Measurements from ENCODE around the gene CTNNA3. TPM values are rescaled to one million over a fixed set of nuclear protein-coding genes. Genes with fewer than 3 reads are reported as not detected.

The CTNNA3 gene
- total and polyA plus RNA-seq, 2 donors (not counting 3 experiments of a cell fraction or from before 2014, with no cell fraction given) = not detected

- Histone ChIP-seq H3K9me3 (replicated peaks; ENCODE audit: control insufficient read depth, insufficient read depth, low read length) (no peaks in the 10 kb centered on the region), H3K4me2 (ENCODE audit: insufficient read depth, low read length) (no peak overlapping the region), H3K27ac (ENCODE audit: insufficient read depth, low read depth, low read length) (no peak overlapping the region), H3K4me3 (replicated peaks in 1 of 3; ENCODE audit: insufficient read depth in 1 of 3, low read depth in 1 of 3, low read length in 3 of 3) (no peak overlapping the region), H4K20me1 (replicated peaks; ENCODE audit: control insufficient read depth, extremely low read depth, insufficient read depth, low read length) (no peaks in the 10 kb centered on the region), H3K4me1 (ENCODE audit: control insufficient read depth, extremely low read depth, insufficient read depth, low read length) (no peaks in the 10 kb centered on the region), H3K9me1 (replicated peaks; ENCODE audit: control insufficient read depth, extremely low read depth, insufficient read depth, low read length) (no peaks in the 10 kb centered on the region), H3K9ac (replicated peaks; ENCODE audit: extremely low read depth, insufficient read depth, low read length) (no peak overlapping the region), H3K27me3 (ENCODE audit: control insufficient read depth in 2 of 2, insufficient read depth in 2 of 2, low read length in 2 of 2) (peaks cover 2 to 5% of the 10 kb centered on the region in 2 experiments), H2AFZ (ENCODE audit: low read depth, low read length) (no peak overlapping the region), H3K36me3 (ENCODE audit: control insufficient read depth in 2 of 2, extremely low read depth in 1 of 2, insufficient read depth in 2 of 2, low read length in 2 of 2) (no peaks in the 10 kb centered on the region), H3K79me2 (ENCODE audit: control insufficient read depth, insufficient read depth, low read length) (no peaks in the 10 kb centered on the region)
- CTCF ChIA-PET = no interaction called here
- intact Hi-C loops (cut with micrococcal nuclease) = no loop called here
- FAIRE-seq (no peak), DNase-seq (ENCODE audit: low read depth, low spot score) (no peak)
- no TSS peak for BruUV-seq (replicated peaks)
- no peak for TF ChIP-seq EZH2 (IDR thresholded peaks at IDR 0.05; ENCODE audit: borderline replicate concordance, low read depth, low read length, severe bottlenecking)
- TF ChIP-seq POLR2A (IDR thresholded peaks at IDR 0.05; ENCODE audit: low read depth, low read length) = no peak
- dilution Hi-C loops (cut with MboI; ENCODE audit: extremely low pct_ligation_motif_present, low sequenced_read_pairs) = no loop called here
- POLR2A ChIA-PET = no interaction called here
Observed at GRCh38 chr10:67725567-67725966, 29.6 kb upstream of the CTNNA3 start.

DNA sequence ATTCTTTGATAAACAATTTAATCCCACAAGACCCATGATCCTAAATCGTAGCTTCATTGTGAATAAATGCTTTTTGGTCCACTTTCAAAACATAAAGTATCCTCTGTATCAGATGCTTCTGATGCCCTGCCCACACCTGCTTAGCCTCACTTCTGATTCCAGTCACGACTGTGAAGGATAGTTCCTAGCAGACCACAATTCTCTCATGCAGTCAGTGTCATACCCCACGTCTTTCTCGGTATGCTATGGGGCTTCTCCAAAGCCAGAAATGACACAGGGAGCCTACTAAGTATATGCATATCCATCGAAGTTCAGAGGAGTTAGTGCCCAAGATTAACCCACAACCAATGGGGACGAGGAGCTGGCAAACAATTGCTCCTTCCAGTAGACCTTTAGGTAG lies 27.6 kb upstream of the CTNNA3 start:
- FAIRE-seq = no peak
- no peaks in the 10 kb centered on the region for H3K79me2 ChIP-seq (ENCODE audit: control insufficient read depth, insufficient read depth, low read length)
- no peak overlapping the region for H3K27ac ChIP-seq (ENCODE audit: insufficient read depth, low read depth, low read length)
- H3K36me3 ChIP-seq (ENCODE audit: control insufficient read depth in 2 of 2, extremely low read depth in 1 of 2, insufficient read depth in 2 of 2, low read length in 2 of 2) = no peaks in the 10 kb centered on the region
- H3K4me1 ChIP-seq (ENCODE audit: control insufficient read depth, extremely low read depth, insufficient read depth, low read length) = no peaks in the 10 kb centered on the region
- POLR2A ChIA-PET = no interaction called here
- BruUV-seq (replicated peaks) = no TSS peak
- intact Hi-C loops (cut with micrococcal nuclease) (no loop called here), dilution Hi-C loops (cut with MboI; ENCODE audit: extremely low pct_ligation_motif_present, low sequenced_read_pairs) (no loop called here)
- no peaks in the 10 kb centered on the region for H3K9me3 ChIP-seq (replicated peaks; ENCODE audit: control insufficient read depth, insufficient read depth, low read length)
- H3K9me1 ChIP-seq (replicated peaks; ENCODE audit: control insufficient read depth, extremely low read depth, insufficient read depth, low read length) = no peaks in the 10 kb centered on the region
- no peak overlapping the region for H3K4me2 ChIP-seq (ENCODE audit: insufficient read depth, low read length)
- peaks cover 0 to 2% of the 10 kb centered on the region in 2 experiments for H3K27me3 ChIP-seq (ENCODE audit: control insufficient read depth in 2 of 2, insufficient read depth in 2 of 2, low read length in 2 of 2)
- no peak overlapping the region for H3K9ac ChIP-seq (replicated peaks; ENCODE audit: extremely low read depth, insufficient read depth, low read length)
- H4K20me1 ChIP-seq (replicated peaks; ENCODE audit: control insufficient read depth, extremely low read depth, insufficient read depth, low read length) = no peaks in the 10 kb centered on the region
- CTCF ChIA-PET = interaction anchor here (1.3 to 1.6 kb wide), 2 partner anchors 9 to 26 kb away, joined by 3 to 8 read pairs; no protein-coding TSS in a partner anchor
- no peak overlapping the region for H2AFZ ChIP-seq (ENCODE audit: low read depth, low read length)
- no peak for TF ChIP-seq POLR2AphosphoS5 (IDR thresholded peaks at IDR 0.05; ENCODE audit: insufficient read depth, low read depth, low read length)
- TF ChIP-seq JUN (IDR thresholded peaks at IDR 0.05; ENCODE audit: borderline replicate concordance, insufficient read depth, insufficient read length, low read depth) = no peak
- no peak for TF ChIP-seq EZH2 (IDR thresholded peaks at IDR 0.05; ENCODE audit: borderline replicate concordance, low read depth, low read length, severe bottlenecking)
- TF ChIP-seq FOS (IDR thresholded peaks at IDR 0.05; ENCODE audit: borderline replicate concordance, insufficient read depth, low read length) = no peak
- TF ChIP-seq, protein P1, sequence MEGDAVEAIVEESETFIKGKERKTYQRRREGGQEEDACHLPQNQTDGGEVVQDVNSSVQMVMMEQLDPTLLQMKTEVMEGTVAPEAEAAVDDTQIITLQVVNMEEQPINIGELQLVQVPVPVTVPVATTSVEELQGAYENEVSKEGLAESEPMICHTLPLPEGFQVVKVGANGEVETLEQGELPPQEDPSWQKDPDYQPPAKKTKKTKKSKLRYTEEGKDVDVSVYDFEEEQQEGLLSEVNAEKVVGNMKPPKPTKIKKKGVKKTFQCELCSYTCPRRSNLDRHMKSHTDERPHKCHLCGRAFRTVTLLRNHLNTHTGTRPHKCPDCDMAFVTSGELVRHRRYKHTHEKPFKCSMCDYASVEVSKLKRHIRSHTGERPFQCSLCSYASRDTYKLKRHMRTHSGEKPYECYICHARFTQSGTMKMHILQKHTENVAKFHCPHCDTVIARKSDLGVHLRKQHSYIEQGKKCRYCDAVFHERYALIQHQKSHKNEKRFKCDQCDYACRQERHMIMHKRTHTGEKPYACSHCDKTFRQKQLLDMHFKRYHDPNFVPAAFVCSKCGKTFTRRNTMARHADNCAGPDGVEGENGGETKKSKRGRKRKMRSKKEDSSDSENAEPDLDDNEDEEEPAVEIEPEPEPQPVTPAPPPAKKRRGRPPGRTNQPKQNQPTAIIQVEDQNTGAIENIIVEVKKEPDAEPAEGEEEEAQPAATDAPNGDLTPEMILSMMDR (IDR thresholded peaks at IDR 0.05; ENCODE audit: extremely low read depth in 1 of 2, insufficient read depth in 1 of 2, low read depth in 1 of 2, low read length in 2 of 2) = no peak
- TF ChIP-seq, protein P2, sequence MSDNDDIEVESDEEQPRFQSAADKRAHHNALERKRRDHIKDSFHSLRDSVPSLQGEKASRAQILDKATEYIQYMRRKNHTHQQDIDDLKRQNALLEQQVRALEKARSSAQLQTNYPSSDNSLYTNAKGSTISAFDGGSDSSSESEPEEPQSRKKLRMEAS (IDR thresholded peaks at IDR 0.05; ENCODE audit: insufficient read depth, insufficient read length) = no peak
- no peak for TF ChIP-seq GATA2 (IDR thresholded peaks at IDR 0.05; ENCODE audit: insufficient read depth, insufficient read length, low read depth, low read length)
- no peak for TF ChIP-seq MYC (IDR thresholded peaks at IDR 0.05; ENCODE audit: low read depth, low read length)
- no peak for DNase-seq (ENCODE audit: low read depth, low spot score)
- no peak overlapping the region for H3K4me3 ChIP-seq (replicated peaks in 1 of 3; ENCODE audit: insufficient read depth in 1 of 3, low read depth in 1 of 3, low read length in 3 of 3)
